ENCODE data around the gene THOP1.

The THOP1 gene

DNA sequence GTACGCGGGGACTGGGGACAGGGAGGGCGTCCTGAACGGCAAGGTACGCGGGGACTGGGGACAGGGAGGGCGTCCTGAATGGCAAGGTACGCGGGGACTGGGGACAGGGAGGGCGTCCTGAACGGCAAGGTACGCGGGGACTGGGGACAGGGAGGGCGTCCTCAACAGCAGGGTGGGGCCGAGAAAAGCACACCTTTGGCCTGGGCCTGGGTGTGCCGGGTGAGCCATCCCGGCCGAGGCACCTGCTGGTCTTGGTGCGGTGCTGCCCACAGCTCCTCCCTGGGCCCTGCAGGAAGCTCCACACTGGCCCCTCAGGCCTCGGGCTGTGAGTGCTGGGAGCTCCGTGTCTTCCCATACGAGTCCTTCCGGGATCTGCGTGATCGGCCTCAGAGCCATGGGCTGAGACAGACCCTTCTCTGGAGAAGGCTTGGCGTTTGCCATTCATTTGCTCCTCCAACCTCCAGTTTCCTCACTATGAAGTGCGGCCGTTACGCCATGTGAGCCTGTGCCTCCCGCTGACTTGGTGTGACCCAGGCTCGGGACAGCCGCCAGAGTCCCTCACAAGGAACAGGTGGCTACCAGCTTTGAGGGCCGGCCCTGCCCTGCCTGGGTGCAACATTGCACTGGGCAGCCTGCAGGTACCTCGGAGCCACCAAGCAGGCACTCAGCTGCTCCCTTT is 26.6 kb downstream of the THOP1 start:
- no peak for DNase-seq (ENCODE audit: low read depth)
- H3K4me3 ChIP-seq (ENCODE audit: control insufficient read depth, low read depth, low read length), result no peak overlapping the region
- TF ChIP-seq, protein P1, sequence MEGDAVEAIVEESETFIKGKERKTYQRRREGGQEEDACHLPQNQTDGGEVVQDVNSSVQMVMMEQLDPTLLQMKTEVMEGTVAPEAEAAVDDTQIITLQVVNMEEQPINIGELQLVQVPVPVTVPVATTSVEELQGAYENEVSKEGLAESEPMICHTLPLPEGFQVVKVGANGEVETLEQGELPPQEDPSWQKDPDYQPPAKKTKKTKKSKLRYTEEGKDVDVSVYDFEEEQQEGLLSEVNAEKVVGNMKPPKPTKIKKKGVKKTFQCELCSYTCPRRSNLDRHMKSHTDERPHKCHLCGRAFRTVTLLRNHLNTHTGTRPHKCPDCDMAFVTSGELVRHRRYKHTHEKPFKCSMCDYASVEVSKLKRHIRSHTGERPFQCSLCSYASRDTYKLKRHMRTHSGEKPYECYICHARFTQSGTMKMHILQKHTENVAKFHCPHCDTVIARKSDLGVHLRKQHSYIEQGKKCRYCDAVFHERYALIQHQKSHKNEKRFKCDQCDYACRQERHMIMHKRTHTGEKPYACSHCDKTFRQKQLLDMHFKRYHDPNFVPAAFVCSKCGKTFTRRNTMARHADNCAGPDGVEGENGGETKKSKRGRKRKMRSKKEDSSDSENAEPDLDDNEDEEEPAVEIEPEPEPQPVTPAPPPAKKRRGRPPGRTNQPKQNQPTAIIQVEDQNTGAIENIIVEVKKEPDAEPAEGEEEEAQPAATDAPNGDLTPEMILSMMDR (conservative IDR thresholded peaks at IDR 0.05; ENCODE audit: control insufficient read depth, insufficient read depth, low read depth, low read length), result no peak

DNA sequence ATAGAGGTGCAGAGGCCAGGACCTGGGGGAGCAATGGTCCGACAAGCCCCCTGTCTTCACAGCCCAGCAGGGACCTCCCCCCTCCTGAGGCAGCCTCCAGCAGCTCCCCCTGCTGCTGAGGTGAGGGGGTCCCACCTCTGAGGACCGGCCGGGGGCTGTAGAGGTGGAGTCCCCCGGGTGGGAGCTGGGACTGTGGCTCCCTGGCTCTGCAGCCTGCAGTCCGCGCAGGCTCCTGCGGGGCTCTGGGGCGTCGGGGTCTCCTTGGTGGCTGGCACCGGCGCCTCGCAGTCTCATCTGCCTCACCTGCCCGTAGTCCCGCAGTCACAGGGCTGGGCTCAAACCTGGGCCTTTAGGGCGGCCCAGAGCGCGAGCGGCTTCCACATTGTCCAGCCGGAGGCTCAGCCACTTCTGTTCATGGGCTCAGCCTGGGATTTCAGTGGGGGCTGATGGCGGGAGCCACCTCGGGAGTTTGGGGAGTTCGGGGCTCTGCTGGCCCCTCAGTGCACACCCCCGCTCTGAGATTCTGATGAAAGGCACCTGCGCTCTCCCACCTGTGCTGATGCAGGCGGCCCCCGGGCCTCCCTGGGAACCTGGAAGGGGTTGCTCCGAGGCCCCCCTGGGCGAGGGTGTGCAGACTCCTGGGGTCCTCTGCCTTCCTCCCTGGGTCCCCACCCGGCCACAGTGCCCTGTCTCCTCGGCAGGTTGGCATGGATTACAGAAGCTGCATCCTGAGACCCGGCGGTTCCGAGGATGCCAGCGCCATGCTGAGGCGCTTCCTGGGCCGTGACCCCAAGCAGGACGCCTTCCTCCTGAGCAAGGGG is 27.3 kb downstream of the THOP1 start:
- TF ChIP-seq, protein P1 (conservative IDR thresholded peaks at IDR 0.05; ENCODE audit: control insufficient read depth, insufficient read depth, low read depth, low read length), result no peak
- no peak for DNase-seq (ENCODE audit: low read depth)
- H3K4me3 ChIP-seq (ENCODE audit: control insufficient read depth, low read depth, low read length), result no peak overlapping the region

DNA sequence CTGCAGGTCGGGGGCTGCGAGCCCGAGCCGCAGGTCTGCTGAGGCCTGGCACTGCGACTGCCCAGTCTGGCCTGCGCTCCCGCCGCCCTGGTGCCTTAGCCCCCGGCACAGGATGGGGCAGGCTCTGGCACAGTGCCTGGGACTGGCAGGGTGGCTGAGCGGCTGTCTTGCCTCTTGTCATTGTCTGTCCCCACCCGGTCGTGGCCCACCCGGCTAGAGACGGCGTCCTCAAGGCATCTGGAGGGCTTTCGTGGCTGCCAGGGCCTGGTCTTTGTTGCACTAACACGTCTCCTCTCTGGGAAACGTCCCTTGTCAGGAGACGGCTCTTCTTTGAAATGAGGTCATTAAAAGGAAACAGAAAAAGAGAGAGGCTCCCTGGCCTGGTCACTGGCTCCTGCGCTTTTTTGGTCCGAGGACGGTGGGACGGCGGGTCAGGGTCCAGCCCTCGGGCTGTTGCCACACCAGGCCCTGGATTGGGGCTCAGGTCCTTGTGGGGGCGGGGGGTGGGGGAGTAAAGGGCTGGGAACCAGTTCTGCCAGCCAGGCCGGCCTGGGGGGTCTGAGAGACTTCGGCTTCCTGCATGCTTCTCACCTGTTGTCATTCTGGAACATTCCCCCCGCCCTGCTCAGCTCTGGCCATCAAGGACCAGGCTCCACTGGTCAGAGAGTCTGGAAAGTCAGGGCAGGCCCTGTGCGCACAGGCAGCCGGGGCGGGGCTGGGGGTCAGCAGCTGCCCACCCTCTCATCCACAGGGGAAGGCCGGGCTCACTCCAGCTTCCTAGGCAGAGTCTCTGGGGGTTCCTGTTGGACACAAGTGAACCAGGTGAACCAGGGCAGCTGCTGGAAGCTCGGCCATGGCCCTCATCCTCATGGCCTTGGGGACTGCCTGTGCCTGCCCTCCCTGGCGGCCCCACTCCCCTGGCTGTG is 28.2 kb downstream of the THOP1 start:
- DNase-seq (ENCODE audit: low read depth), result no peak
- H3K4me3 ChIP-seq (ENCODE audit: control insufficient read depth, low read depth, low read length), result no peak overlapping the region
- TF ChIP-seq, protein P1 (conservative IDR thresholded peaks at IDR 0.05; ENCODE audit: control insufficient read depth, insufficient read depth, low read depth, low read length), result no peak

DNA sequence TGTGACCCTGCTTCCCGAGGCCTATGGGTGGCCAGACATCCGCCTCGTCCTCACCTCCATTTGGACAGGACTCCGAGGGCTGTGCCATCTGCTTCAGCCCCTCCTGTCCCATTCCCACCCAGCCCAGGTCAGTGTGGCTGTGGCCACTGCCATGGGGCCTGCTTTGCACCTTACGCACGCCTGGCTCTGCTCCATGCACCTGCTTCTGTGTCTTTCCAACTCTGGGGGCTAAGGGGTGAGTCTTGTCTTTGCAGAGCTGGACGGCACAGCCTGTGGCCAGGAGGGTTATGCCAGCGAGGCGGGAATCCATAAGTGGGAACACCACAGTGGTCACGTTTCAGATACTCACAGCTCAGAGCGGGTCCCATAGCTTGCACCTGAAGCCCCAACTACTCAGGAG is 29.1 kb downstream of the THOP1 start:
- no peak overlapping the region for H3K4me3 ChIP-seq (ENCODE audit: control insufficient read depth, low read depth, low read length)
- TF ChIP-seq, protein P1 (conservative IDR thresholded peaks at IDR 0.05; ENCODE audit: control insufficient read depth, insufficient read depth, low read depth, low read length), result no peak
- no peak for DNase-seq (ENCODE audit: low read depth)

DNA sequence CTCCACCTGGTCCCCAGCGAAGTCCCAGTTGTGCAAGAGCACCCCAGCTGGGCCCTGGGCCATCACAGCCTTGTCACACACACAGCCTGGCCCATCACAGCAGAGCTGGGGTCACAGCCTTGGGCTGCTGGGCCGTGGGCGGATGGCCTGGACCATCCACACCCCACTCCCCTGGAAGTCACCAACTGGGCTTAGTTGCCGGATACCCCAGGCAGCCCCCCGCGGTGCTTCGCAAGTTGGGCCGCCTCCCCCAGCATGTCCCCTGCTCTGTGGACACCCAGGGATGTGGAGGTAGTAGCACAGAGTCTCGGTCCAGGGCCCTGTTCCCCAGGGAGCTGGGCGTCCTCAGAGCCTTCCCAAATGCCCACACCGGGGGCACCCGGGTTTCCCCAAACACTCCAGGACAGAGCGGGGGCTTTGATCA is 29.9 kb downstream of the THOP1 start:
- no peak for DNase-seq (ENCODE audit: low read depth)
- TF ChIP-seq, protein P1 (conservative IDR thresholded peaks at IDR 0.05; ENCODE audit: control insufficient read depth, insufficient read depth, low read depth, low read length), result no peak
- H3K4me3 ChIP-seq (ENCODE audit: control insufficient read depth, low read depth, low read length), result no peak overlapping the region

DNA sequence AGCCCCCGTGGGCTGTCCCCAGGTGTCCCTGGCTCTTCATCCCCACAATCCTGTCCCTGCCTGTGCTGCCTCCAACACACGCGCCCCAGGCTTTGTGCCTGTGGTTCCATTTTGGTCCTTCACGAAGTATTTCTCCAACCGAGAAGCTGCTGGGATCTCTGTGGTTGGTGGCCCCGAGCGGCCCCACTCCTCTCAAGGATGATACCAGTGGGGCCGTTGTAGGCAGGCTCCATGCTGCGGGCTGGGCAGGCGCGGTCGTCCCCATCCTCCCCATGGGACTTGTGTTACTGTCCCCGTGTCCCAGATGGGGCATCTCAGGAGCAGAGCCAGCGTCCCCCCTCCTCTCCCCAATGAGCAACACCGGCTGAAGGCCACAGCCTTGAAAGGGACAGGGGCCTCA is 30.6 kb downstream of the THOP1 start:
- TF ChIP-seq, protein P1 (conservative IDR thresholded peaks at IDR 0.05; ENCODE audit: control insufficient read depth, insufficient read depth, low read depth, low read length), result no peak
- no peak overlapping the region for H3K4me3 ChIP-seq (ENCODE audit: control insufficient read depth, low read depth, low read length)
- no peak for DNase-seq (ENCODE audit: low read depth)

Measured in fibroblast of mammary gland (primary cell).